Measurements from ENCODE around the gene NUP133. TPM values are rescaled to one million over a fixed set of nuclear protein-coding genes. Genes with fewer than 3 reads are reported as not detected.
"Not testable (repeated sequence)": the region's sequence is repeated elsewhere in the genome, so short reads cannot be mapped to it uniquely, and the experiment has no call there.

NUP133 gene
- total RNA-seq, 1 donor from 2014 or later = 48.0 TPM

DNA sequence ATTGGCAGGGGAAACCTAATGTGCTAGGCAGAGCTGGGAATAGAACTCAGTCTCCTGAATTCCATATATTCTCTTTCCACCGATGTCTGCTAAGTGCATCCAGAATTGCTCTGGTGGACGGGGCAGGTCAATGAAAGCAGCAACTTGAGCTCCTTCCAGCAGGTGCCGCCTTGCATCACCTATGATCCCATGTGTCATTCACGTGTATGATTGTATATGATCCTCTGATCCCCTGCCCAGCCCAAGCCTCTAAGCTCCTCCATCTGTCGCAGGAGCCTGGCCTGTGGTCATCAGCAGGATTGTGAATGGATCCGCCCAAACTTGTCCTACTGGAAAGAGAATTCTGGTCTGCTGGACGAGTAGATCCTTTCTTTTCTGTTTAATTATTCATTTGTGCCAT is 87.4 kb downstream of the NUP133 start:
- intact Hi-C loops (cut with micrococcal nuclease) = no loop called here

DNA sequence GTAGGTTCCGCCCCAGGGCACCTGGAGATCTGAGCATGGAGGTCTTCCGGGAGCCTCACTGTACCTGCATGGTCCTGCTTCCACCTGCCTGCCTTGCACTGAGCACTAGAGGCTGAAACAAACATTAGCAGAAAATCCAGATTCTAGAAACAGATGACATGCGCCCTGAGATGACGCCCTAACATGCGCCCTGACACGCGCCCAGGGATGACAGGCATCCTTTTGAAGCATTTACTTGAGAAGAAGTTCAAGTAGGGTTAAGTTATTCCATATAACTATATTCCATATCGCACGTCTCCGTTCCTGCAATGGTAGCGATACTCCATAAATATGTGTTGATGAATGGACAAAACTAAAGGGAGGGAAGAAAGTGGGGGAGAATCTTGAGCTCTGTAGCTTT is 87.9 kb downstream of the NUP133 start:
- intact Hi-C loops (cut with micrococcal nuclease) = no loop called here

DNA sequence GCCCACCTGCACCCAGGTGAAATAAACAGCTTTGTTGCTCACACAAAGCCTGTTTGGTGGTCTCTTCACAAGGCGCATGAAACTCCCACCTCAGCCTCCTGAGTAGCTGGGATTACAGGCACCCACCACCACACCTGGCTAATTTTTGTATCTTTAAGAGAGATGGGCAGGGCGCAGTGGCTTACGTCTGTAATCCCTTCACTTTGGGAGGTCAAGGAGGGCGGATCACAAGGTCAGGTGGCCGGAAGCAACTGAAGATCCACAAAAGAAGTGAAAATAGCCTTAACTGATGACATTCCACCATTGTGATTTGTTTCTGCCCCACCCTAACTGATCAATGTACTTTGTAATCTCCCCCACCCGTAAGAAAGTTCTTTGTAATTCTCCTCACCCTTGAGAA is 89.6 kb downstream of the NUP133 start:
- intact Hi-C loops (cut with micrococcal nuclease) = not testable (repeated sequence)

DNA sequence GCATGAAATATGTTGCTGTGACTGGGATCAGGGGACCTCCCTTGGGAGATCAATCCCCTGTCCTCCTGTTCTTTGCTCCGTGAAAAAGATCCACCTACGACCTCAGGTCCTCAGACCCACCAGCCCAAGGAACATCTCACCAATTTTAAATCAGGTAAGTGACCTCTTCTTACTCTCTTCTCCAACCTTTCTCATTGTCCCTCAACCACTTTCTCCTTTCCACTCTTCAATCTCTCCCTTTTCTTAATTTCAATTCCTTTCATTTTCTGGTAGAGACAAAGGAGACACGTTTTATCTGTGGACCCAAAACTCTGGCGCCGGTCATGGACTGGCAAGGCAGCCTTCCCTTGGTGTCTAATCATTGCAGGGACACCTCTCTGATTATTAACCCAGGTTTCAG is 95.3 kb downstream of the NUP133 start:
- intact Hi-C loops (cut with micrococcal nuclease) = not testable (repeated sequence)

DNA sequence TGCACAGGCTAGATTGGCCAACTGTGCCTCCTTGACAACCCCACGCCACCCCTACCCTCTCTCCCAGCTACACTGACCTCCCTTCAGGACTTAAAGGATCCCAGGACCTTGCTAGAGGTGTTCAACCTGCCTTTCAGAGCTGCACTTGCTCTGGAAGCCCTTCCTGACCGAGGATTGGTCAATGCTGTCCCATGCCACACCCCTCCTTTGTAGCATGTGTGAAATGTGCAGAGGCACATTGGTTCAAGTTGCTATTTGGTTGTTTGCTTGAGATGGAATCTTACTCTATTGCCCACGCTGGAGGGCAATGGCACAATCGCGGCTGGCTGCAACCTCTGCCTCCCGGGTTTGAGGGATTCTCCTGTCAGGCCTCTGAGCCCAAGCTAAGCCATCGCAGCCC is 96.1 kb downstream of the NUP133 start:
- intact Hi-C loops (cut with micrococcal nuclease) = no loop called here

DNA sequence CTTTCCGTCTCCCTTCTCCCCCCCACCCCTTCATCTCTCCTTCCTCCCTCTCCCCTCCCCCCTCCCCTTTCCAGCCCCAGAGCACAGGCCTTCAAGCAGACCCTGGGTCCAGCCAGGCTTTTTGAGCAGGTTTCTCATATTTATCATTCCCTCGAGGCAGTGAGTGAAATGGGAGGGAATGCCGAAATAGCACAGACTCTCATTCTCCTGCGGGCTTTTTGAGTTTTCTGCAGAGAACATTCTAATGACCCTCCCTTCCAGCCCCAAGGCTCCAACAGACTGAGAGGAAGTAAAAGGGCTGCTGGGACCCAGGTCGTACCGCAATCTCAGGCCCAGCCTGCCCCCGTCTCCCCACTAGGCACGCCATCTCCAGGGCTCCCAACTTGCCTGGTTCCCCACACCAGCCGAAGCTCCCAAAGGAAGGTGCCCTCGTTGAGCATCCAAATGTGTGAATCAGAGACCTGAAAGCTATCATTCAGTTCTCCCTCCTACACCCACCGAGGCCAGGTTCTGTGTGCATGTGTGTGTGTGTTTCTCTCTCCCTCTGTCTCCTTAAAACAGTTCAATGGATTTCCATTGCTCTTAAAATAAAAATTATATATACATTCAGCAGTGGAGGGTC is 96.6 kb downstream of the NUP133 start:
- intact Hi-C loops (cut with micrococcal nuclease) = no loop called here

DNA sequence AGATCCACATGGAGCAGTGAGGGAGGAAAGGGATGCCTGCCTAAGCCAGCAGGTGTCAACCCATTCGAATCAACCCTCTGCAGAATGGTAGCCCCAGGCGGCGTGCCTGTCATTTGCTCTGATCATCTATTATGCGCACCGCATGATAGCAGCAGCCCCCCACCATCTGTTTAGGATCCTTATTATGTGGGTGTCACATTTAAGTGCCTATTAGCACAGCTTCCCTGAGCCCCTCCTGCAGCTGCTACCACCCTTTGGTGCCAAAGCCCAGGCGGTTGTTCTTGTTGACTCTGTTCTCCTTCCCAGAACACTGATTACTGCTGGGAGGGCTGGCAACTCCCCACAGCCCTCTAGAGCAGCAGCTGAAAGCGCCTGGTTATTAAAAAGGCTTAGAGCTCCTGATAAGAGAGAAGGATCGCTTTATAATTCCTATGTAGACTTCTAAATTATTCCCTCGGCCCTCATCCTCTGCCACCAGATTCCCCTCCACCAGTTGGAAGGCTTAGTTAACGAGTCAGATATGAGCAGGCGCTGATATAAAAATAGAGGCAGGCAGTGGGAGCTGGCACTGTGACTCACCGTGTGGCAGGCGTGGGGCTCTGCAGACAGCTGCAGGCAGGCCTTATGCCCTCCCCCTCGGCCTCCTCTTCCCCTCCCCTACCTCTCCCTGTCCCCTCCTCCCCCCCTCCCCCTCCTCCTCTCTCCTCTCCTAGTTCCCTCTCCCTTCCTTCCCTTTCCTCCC is 97.3 kb downstream of the NUP133 start:
- intact Hi-C loops (cut with micrococcal nuclease) = no loop called here

DNA sequence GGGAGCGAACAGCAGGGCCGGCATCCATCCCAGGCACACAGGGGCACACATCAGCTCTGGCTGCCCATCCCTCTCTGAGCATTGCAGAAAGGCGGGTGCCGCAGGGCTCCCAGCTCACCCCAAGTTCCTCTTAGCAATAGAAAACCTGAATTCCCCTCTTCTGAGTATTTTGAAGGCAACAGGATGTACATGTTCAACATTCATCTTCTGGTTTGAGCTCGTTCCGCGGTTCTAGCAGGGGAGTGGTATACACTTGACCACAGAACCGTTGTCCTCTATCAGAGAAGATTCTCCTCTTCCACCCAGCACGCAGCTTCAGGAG is 97.8 kb downstream of the NUP133 start:
- intact Hi-C loops (cut with micrococcal nuclease) = no loop called here

DNA sequence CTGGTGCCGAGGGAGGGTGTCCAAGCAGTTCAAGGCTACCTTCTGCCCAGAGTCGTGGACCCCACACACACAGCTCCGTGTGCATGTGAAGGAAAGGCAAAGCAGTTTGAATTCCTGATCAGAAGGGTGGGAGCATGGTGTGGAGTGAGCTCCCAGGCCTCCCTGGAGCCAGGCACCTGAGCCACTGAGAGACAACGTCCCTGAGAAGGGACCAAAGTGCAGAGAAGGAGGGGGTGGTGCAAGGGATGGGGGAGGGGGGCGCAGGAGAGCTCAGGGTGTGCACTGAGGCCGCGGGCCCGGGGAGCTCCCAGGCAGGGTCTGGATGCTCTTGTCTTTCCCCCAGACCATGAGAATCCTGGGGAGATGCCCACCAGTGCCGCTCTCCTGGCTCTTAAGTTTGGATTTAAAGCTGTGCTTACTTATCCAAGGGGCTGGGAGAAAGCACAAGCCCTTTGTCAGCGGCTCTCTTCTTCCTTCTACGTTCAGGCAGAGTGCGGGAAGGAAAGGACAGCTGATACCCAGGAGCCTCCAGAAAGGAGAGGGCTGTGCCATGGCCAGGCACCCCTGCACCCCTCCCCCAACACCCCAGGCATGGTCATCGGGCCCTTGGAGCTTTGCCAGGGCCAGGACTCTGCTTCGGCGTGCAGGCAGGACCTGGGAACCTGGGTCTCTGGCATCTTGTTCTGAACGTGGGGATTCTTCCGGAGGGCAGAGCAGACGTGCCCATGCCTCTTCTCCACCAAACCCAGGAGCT is 98.3 kb downstream of the NUP133 start:
- intact Hi-C loops (cut with micrococcal nuclease) = no loop called here

DNA sequence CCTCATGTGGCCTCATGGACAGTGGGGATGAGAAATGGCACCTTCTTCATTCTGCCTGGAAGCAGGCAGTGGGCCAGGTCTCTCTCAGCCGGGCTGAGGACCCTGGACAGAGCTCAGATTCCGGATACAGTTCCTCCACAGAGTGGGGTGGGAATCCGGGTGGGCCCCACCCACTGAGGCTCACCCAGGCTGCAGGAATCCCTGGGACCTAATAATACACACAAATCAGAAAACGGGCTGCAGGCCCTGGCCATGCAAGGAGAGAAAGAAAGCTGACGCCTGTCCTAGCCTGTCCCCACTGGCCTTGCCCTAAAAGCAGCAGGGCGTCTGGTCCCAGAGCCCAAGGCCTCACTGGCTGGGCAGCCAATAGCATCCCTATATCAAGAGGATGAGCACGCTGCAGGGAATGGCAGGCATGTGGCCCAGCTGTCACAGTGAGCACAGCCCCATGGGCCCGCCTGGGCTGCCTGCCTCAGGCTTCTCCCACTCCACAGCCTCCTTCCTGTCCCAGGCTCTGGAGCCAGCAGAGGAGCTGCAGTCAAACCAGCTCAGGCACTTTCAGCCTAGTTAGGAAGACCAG is 99.6 kb downstream of the NUP133 start:
- intact Hi-C loops (cut with micrococcal nuclease) = no loop called here

DNA sequence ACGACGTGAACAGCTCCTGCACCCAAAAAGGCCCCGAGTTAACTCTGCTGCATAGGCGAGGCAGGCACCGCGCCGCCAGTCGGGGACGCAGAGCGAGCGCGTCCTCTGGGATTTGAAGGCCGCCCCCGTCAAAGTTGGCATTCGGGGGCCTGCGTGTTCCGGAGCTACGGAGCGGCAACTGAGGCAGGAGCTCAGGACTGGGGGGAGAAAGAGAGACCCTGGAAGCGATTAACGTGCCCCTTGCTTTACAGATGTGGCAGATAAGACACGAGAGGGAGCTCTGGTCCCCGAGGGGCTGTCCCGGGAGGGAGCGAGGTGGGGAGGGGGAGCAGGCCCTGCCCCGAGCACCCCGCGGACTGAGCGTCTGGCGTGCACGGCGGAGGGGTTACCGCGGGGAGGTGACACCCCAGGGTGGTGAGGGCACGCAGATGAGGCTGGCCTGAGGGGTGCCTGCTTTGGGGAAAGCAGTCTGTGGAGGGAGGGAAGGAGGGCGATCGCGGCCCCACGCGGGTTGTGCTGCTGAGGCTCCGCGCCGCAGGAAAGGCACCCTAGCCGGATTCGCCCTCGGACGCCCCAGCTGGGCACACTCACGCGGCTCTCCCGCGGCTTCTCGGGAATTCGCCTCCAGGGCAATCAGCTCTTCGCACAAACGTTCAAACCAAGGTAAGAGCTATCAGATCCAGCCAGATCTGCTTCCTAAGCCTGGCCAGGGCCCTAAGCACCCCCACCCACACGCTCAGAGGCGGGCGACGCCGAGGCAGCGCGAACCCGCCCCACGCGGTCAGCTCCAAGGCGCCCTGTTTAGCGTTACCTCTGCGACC is 100.7 kb downstream of the NUP133 start:
- intact Hi-C loops (cut with micrococcal nuclease) = no loop called here

DNA sequence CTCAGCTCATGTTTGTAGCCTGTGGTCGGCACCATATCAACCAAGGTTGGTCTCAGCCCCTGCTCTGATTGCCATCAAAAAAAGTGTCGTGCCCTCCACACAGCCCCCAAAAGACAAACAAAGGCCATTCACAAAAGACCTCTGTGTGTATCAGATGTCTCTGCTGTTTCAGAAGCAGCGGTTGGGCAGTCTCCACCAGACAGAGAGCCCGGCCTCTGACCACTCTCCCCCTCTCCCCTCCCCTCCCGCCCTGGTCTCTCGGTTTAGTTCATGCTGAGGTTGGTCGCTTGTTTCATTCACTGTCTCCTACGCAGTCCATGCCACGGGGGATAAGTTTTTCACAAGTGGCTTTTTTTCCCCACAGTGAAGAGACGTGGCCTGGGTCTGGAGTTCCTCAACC is 101.3 kb downstream of the NUP133 start:
- intact Hi-C loops (cut with micrococcal nuclease) = no loop called here

DNA sequence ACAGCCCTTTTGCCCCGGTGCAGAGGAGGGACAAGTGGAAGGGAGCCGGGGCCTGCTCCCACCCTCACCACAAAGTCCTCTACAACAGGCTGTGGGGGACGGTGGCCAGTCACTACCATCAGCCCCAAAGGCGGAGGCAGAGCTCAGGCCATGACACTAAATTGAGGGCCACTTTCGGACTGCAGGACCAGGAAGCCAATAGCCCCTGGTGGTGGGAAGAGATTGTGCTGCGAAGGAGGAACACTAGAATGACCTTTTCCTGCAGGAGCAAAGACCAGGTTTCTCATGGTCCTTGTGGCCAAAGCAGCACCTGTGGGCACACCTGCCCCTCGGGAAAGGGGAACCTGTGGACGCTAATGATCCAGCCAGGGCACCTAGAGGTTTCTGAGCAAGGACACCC is 104.6 kb downstream of the NUP133 start:
- intact Hi-C loops (cut with micrococcal nuclease) = no loop called here

DNA sequence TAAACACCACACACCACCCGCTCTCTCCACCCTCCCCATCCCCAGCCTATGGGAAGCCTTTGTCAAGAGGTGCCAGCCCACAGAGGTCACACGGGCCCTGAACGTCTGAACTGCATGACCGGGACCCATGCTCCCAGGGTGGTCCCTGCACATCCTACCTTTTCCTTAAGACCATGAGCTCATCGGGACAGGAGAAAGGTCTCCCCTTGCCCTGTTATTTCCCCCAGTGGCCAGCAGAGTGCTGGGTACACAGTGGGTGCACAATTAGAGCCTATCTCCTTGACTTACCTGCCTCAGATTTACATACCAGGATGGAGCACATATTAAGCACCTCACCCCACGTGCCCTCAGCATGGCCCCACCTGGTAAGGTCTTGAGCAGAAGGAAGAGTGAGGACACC is 105.1 kb downstream of the NUP133 start:
- intact Hi-C loops (cut with micrococcal nuclease) = no loop called here

DNA sequence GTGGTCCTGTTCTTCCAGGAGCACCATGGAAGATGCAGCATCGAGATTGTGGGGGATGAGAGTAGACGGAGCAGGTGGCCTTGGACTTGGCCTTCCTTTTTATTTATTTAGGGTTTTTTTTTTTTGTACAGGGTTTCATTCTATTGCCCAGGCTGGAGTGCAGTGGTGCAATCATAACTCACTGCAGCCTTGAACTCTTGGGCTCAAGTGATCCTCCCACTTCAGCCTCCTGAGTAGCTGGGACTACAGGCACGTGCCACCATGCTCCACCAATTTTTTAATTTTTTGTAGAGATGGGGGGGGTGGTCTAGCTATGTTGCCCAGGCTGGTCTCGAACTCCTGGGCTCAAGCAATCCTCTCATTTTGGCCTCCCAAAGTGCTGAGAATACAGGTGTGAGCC is 105.8 kb downstream of the NUP133 start:
- intact Hi-C loops (cut with micrococcal nuclease) = not testable (repeated sequence)

DNA sequence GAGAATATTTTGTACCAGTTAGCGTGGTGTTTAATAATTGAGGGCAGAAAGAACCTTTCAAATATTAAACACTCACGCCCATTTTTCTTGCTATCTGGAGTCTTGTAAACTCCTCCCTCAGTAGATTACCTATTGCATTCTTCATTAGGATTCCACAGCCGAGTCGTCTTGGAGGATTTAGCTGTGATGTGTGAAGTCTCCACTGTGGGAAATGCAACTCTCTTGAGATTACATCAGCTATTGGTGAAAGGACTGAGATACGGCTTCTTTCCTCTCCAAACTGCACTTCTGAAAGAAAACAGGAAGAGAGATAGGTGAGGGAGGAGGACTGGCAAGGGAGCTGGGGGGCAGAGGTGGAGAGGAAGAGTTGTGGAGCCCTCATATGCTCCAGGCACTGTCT is 110.4 kb downstream of the NUP133 start:
- intact Hi-C loops (cut with micrococcal nuclease) = no loop called here

DNA sequence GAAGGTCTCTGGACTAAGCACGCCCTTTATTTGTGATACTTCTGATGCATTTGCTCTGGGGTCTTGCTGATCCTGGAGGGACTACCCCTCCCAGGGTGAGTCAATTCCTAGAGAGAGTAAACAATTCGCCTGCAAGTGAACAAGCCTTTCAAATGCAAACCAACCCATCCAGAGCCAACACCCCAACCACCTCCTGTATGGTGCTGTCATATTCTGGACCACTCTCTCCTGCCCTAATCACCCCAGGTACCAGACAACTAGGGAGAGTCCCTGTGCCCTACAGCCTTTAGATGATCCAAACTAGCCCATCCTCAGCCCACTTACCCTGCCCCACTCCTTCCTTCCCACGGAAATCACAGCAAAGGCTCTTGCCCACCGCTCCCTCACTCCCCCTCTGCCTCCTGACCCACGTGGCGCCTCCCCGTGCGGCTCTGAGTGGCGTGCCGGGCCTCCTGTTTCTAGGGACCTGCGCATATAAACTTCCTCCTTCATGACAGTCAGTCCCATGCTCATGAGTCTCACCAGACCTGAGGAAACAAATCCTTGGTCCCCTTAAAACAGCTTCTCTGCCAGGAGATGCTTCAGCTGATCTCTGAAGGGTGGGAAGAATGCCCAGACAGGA is 111.4 kb downstream of the NUP133 start:
- intact Hi-C loops (cut with micrococcal nuclease) = no loop called here

DNA sequence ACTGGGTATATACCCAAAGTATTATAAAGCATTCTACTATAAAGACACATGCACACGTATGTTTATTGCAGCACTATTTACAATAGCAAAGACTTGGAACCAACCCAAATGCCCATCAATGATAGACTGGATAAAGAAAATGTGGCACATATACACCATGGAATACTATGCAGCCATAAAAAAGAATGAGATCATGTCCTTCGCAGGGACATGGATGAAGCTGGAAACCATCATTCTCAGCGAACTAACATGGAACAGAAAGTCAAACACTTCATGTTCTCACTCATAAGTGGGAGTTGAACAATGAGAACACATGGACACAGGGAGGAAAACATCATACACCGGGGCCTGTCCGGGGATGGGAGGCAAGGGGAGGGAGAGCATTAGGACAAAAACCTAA is 113.6 kb downstream of the NUP133 start:
- intact Hi-C loops (cut with micrococcal nuclease) = not testable (repeated sequence)

DNA sequence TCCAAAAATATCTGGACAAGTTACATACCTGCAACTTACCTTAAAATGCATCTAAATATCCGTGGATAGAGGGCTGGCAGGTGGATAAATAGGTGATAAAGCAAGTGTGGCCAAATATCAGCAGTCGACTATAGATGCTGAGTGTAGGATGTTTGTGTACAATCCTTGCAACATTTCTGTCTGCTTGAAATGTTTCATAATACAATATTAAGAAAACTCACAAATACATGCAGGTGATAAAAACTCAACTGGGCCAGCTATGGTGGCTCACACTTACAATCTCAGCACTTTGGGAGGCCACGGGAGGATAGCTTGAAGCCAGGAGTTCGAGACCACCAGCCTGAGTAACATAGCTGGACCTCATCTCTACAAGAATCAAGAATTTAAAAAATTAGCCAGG is 115.2 kb downstream of the NUP133 start:
- intact Hi-C loops (cut with micrococcal nuclease) = no loop called here
